BJ (cell line): ENCODE data around the gene NCR3LG1. TPM values are rescaled to one million over a fixed set of nuclear protein-coding genes. Genes with fewer than 3 reads are reported as not detected.

Experiments
- CTCF ChIA-PET: fragments of 350-600 bp; formaldehyde crosslinking; extraction: SDS; loops from one replicate; lab custom pipeline; 2021; ENCODE audit warnings: antibody characterized with exemption, inconsistent platforms; lab: Yijun Ruan, JAX
- POLR2A ChIA-PET: fragments of 300-600 bp; sonication (Branson Sonifier 250); formaldehyde crosslinking; extraction: SDS; loops from one replicate; lab custom pipeline; 2021; ENCODE audit warnings: antibody characterized with exemption; lab: Charles Lee
- DNase-seq: peaks from one replicate; pipeline ENCODE4 v3.0.0-alpha.2; 2011; ENCODE audit warnings: low read depth
- H3K27me3 ChIP-seq: 2 replicates; pipeline ENCODE4 v1.6.0; 2011; ENCODE audit warnings: low read length; ENCODE audit not compliant: control insufficient read depth, insufficient read depth
- H3K36me3 ChIP-seq: 2 replicates; pipeline ENCODE4 v1.5.1; 2011; ENCODE audit warnings: low read length; ENCODE audit not compliant: control insufficient read depth, insufficient read depth
- H3K4me3 ChIP-seq: 2 replicates; pipeline ENCODE4 v1.5.1; 2011; ENCODE audit warnings: low read depth, mild to moderate bottlenecking, control low read depth, low read length
- CTCF ChIP-seq: IDR thresholded peaks from 2 replicates; pipeline ENCODE4 v1.5.1; 2011; ENCODE audit warnings: low read depth, mild to moderate bottlenecking, control low read depth, inconsistent platforms, low read length, moderate library complexity; ENCODE audit not compliant: insufficient read depth
- polyA plus RNA-seq: library from polyadenylated mRNA; depleted of rRNA; stranded (reverse); fragments of >200 nt; gene quantifications from 2 replicates; pipeline ENCODE4 v1.2.3, GENCODE V29; 2011

Gene NCR3LG1
- polyA plus RNA-seq, 1 experiment: 1.5 TPM

DNA sequence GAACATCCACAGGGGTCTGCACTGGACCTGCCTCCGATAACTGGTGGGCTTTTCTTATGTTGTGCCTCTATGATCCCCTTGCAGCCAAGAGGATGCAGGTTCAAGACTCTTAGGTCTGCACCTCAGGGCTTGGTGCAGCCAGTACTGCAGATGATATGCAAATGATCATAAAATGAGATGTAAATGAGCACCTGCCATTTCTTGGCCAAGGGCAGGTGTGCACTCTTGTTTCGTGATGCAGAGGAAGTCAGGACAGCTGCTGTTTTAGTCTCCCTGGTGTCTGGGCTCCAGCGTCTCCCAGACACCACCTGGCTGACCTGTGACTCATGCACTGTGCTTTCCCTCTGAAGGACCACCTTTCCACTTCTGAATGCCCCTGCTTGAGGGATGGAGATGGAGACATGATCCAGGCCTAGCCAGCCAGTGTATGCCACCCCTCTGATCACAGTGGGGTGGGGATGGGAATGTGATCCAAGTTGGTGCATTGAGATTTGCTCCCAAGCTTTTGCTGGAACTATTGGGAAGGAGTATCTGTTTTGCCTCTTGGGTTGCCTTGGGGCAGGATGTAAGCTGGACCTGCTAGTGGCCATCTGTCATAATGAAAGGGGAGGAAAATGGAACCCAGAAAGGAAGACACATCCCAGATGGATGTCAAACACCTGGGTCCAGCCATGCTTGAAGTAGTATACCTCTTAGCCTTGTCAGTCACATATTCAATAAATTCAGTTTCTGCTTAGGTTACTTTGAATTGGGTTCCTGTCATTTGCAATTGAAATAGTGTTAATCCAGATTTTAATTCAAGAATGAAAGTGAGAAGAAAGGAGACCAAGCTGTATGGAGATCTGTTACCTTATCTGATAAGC lies 40.1 kb downstream of the NCR3LG1 start:
- Histone ChIP-seq H3K36me3 (no peaks in the 10 kb centered on the region), H3K27me3 (peaks cover 6% of the 10 kb centered on the region; the same call in 1 of the 2 replicates), H3K4me3 (no peak overlapping the region)
- ChIA-PET CTCF (interaction anchor here (1.6 to 11.3 kb wide), 3 partner anchors 10 to 90 kb away, joined by 3 to 66 read pairs (median 9); no protein-coding TSS in a partner anchor), POLR2A (no interaction called here)
- no peak for DNase-seq
- TF ChIP-seq CTCF: no peak

GRCh38 chr11:17392872-17393271 lies 41.3 kb downstream of the NCR3LG1 start:
- ChIA-PET CTCF (interaction anchor here (11.3 kb wide), 1 partner anchor 11 kb away, joined by 66 read pairs; no protein-coding TSS in a partner anchor), POLR2A (no interaction called here)
- no peaks in the 10 kb centered on the region for H3K36me3 ChIP-seq
- no peak overlapping the region for H3K4me3 ChIP-seq
- no peak for DNase-seq
- no peak for TF ChIP-seq CTCF
- peaks cover 8% of the 10 kb centered on the region; the same call in 1 of the 2 replicates for H3K27me3 ChIP-seq

GRCh38 chr11:17393472-17393871 lies 41.9 kb downstream of the NCR3LG1 start:
- no peak for TF ChIP-seq CTCF
- ChIA-PET POLR2A (no interaction called here), CTCF (interaction anchor here (11.3 kb wide), 1 partner anchor 12 kb away, joined by 66 read pairs; no protein-coding TSS in a partner anchor)
- DNase-seq: no peak
- no peaks in the 10 kb centered on the region for H3K36me3 ChIP-seq
- peaks cover 11% of the 10 kb centered on the region for H3K27me3 ChIP-seq
- no peak overlapping the region for H3K4me3 ChIP-seq

- TF ChIP-seq CTCF: no peak
- ChIA-PET POLR2A (no interaction called here), CTCF (interaction anchor here (1.6 to 11.3 kb wide), 2 partner anchors 13 to 110 kb away, joined by 3 to 66 read pairs; no protein-coding TSS in a partner anchor)
- DNase-seq: no peak
- H3K4me3 ChIP-seq: no peak overlapping the region
- H3K27me3 ChIP-seq: peaks cover 11% of the 10 kb centered on the region
- no peaks in the 10 kb centered on the region for H3K36me3 ChIP-seq
These were observed 43.3 kb downstream of the NCR3LG1 start for GRCh38 chr11:17394743-17395390.

DNA sequence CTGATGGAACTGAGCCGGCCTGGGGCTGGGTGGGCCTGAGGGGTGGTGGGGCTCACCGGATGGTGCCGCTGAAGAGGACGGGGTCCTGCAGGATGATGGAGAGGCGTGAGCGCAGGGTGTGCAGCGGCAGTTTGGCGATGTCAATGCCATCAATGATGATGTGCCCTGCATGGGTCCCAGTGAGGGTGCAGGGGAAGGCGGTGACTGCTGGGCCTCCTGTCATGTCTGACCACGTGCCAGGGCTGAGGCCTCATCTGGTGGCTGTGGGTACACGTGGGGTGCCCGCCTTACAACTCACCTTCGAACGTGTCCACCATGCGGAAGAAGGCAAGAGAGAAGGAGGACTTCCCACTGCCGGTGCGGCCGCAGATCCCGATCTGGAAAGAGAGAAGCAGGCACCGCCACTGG lies 44.0 kb downstream of the NCR3LG1 start:
- Histone ChIP-seq H3K4me3 (no peak overlapping the region), H3K36me3 (no peaks in the 10 kb centered on the region), H3K27me3 (peaks cover 11% of the 10 kb centered on the region)
- POLR2A ChIA-PET: no interaction called here
- CTCF ChIA-PET: interaction anchor here (1.6 to 11.3 kb wide), 2 partner anchors 14 to 109 kb away, joined by 3 to 66 read pairs; no protein-coding TSS in a partner anchor
- TF ChIP-seq CTCF: no peak
- DNase-seq: no peak
